Hepatocyte (in vitro differentiated cells): Measurements from ENCODE around the gene RBMS1.
"Not testable (repeated sequence)": the region's sequence is repeated elsewhere in the genome, so short reads cannot be mapped to it uniquely, and the experiment has no call there.

Experiments used
- CTCF ChIP-seq: fragments of 200-600 bp; sonication (generic); IDR thresholded peaks from 2 replicates; pipeline ENCODE4 v1.5.1; 2016; ENCODE audit warnings: antibody characterized with exemption, mild to moderate bottlenecking; ENCODE audit not compliant: poor library complexity
- EZH2 ChIP-seq: fragments of 200-600 bp; sonication (generic); IDR thresholded peaks from 2 replicates; pipeline ENCODE4 v1.6.1; 2016; ENCODE audit warnings: antibody characterized with exemption, mild to moderate bottlenecking, borderline replicate concordance

- TF ChIP-seq CTCF, EZH2: not testable (repeated sequence)
Measured at GRCh38 chr2:160448821-160449220, 44.8 kb downstream of the RBMS1 start.
